Loucy (cell line): ENCODE results near the gene RPS6KB2.

Source experiments
- H2AFZ ChIP-seq: fragments of 200-600 bp; sonication (generic); 2 replicates; pipeline ENCODE4 v1.6.0; 2016; ENCODE audit warnings: antibody characterized with exemption, mild to moderate bottlenecking, low read length, moderate library complexity
- H3F3A ChIP-seq: fragments of 200-600 bp; 2 replicates; pipeline ENCODE4 v1.6.0; 2016; ENCODE audit warnings: antibody characterized with exemption, low read depth, mild to moderate bottlenecking
- H3K27me3 ChIP-seq: fragments of 200-600 bp; sonication (generic); 2 replicates; pipeline ENCODE4 v1.6.1; 2014; ENCODE audit warnings: low read length, mild to moderate bottlenecking; ENCODE audit not compliant: insufficient read depth, poor library complexity, severe bottlenecking
- H3K36me3 ChIP-seq: fragments of 200-600 bp; sonication (generic); 2 replicates; pipeline ENCODE4 v1.6.1; 2016; ENCODE audit warnings: low read length; ENCODE audit not compliant: insufficient read depth
- H3K4me1 ChIP-seq: fragments of 200-600 bp; sonication (generic); 2 replicates; pipeline ENCODE4 v1.5.1; 2014; ENCODE audit warnings: low read length, mild to moderate bottlenecking; ENCODE audit not compliant: insufficient read depth, poor library complexity, severe bottlenecking
- H3K4me2 ChIP-seq: fragments of 200-600 bp; sonication (generic); 2 replicates; pipeline ENCODE4 v1.6.0; 2014; ENCODE audit warnings: antibody characterized with exemption, low read length, low read depth, mild to moderate bottlenecking; ENCODE audit not compliant: poor library complexity, severe bottlenecking
- H3K4me3 ChIP-seq: fragments of 200-600 bp; sonication (generic); 2 replicates; pipeline ENCODE4 v1.5.1; 2014; ENCODE audit warnings: low read length, mild to moderate bottlenecking, mixed read lengths; ENCODE audit not compliant: poor library complexity, severe bottlenecking
- H3K79me2 ChIP-seq: fragments of 200-600 bp; sonication (generic); 2 replicates; pipeline ENCODE4 v1.6.1; 2014; ENCODE audit warnings: low read length; ENCODE audit not compliant: insufficient read depth
- H3K9ac ChIP-seq: fragments of 200-600 bp; sonication (generic); 2 replicates; pipeline ENCODE4 v1.6.0; 2014; ENCODE audit warnings: mild to moderate bottlenecking, low read depth, low read length, moderate library complexity; ENCODE audit not compliant: poor library complexity, severe bottlenecking
- H3K9me2 ChIP-seq: fragments of 200-600 bp; sonication (generic); replicated peaks from 2 replicates; pipeline ENCODE4 v1.6.1; 2016; ENCODE audit warnings: low read depth, low read length, mixed read lengths
- H3K9me3 ChIP-seq: fragments of 200-600 bp; sonication (generic); 2 replicates; pipeline ENCODE4 v1.6.1; 2014; ENCODE audit warnings: mild to moderate bottlenecking, antibody characterized with exemption, low read length, low read depth; ENCODE audit not compliant: insufficient read depth
- H4K20me1 ChIP-seq: fragments of 200-600 bp; sonication (generic); 2 replicates; pipeline ENCODE4 v1.6.0; 2014; ENCODE audit warnings: antibody characterized with exemption, low read length, mild to moderate bottlenecking; ENCODE audit not compliant: insufficient read depth, poor library complexity, severe bottlenecking
- CTCF ChIP-seq: fragments of 200-600 bp; sonication (generic); conservative IDR thresholded peaks from 2 replicates; pipeline ENCODE4 v1.5.1; 2014; ENCODE audit warnings: mild to moderate bottlenecking, antibody characterized with exemption, low read length
- EZH2phosphoT487 ChIP-seq: fragments of 200-600 bp; IDR thresholded peaks from 2 replicates; pipeline ENCODE4 v1.6.1; 2018; ENCODE audit warnings: antibody characterized with exemption, mild to moderate bottlenecking, moderate library complexity, borderline replicate concordance

RPS6KB2 gene

GRCh38 chr11:67412495-67413179, 15.7 kb upstream of the RPS6KB2 start:
- Histone ChIP-seq H3K36me3 (no peaks in the 10 kb centered on the region), H3K79me2 (peaks cover 18% of the 10 kb centered on the region), H3K9ac (peak overlapping the region; percentile 25), H3K27me3 (no peaks in the 10 kb centered on the region), H3K9me3 (no peaks in the 10 kb centered on the region), H4K20me1 (no peaks in the 10 kb centered on the region), H2AFZ (no peak overlapping the region), H3K9me2 (no peaks in the 10 kb centered on the region), H3K4me1 (peaks cover 59% of the 10 kb centered on the region), H3K4me2 (no peak overlapping the region), H3F3A (peaks cover 19% of the 10 kb centered on the region), H3K4me3 (no peak overlapping the region)
- TF ChIP-seq EZH2phosphoT487 (no peak), CTCF (no peak)

GRCh38 chr11:67413266-67413849, 14.9 kb upstream of the RPS6KB2 start:
- Histone ChIP-seq H3K9me3 (no peaks in the 10 kb centered on the region), H3K27me3 (no peaks in the 10 kb centered on the region), H2AFZ (no peak overlapping the region), H3K4me1 (peaks cover 54% of the 10 kb centered on the region), H3K4me2 (no peak overlapping the region), H3F3A (peaks cover 12% of the 10 kb centered on the region), H3K9ac (peak overlapping the region; percentile 25), H3K9me2 (no peaks in the 10 kb centered on the region), H3K79me2 (peaks cover 13% of the 10 kb centered on the region; the same call in 1 of the 2 replicates), H4K20me1 (no peaks in the 10 kb centered on the region), H3K36me3 (no peaks in the 10 kb centered on the region), H3K4me3 (no peak overlapping the region)
- TF ChIP-seq CTCF: no peak

- Histone ChIP-seq H3F3A (no peaks in the 10 kb centered on the region), H3K4me1 (peaks cover 57% of the 10 kb centered on the region), H3K4me2 (peak within 1 kb of the TSS; percentile 63), H3K79me2 (peaks cover 26% of the 10 kb centered on the region; the same call in 1 of the 2 replicates), H3K9me3 (no peaks in the 10 kb centered on the region), H3K27me3 (no peaks in the 10 kb centered on the region), H3K9ac (peak within 1 kb of the TSS; percentile 56), H3K36me3 (no peaks in the 10 kb centered on the region), H3K9me2 (no peaks in the 10 kb centered on the region), H3K4me3 (peak within 1 kb of the TSS; percentile 19), H4K20me1 (no peaks in the 10 kb centered on the region), H2AFZ (no peak within 1 kb of the TSS)
- TF ChIP-seq EZH2phosphoT487 (no peak), CTCF (no peak)
These were observed 12.6 kb upstream of the RPS6KB2 start, which contains the start of gene CARNS1 for GRCh38 chr11:67415501-67416304. TSS of gene CARNS1 (plus strand) at chr11:67415678. CDS start at chr11:67416200, 522 bp downstream.
